ENCODE measurements around the gene PSMD4.
"Not testable (repeated sequence)": the region's sequence is repeated elsewhere in the genome, so short reads cannot be mapped to it uniquely, and the experiment has no call there.

DNA sequence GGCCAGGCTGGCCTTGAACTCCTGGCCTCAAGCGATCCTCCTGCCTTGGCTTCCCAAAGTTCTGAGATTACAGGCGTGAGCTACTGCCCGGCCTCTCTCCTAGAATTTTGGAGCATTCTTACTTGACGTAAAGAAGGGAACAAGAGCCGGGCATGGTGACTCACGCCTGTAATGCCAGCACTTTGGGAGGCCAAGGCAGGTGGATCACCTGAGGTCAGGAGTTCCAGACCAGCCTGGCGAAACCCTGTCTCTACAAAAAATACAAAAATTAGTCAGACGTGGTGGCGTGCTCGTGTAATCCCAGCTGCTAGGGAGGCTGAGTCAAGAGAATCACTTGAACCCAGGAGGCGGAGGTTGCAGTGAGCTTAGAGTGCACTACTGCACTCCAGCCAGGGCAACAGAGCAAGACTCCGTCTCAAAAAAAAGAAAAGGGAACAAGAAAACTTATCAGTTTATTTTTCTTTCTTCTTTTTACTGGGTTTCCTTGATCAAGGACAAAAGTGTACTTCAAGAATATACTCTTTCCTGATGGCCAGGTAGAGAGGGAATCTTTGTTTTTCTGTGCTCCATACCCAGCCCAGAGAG lies 49.1 kb upstream of the PSMD4 start:
- TF ChIP-seq, protein P1, sequence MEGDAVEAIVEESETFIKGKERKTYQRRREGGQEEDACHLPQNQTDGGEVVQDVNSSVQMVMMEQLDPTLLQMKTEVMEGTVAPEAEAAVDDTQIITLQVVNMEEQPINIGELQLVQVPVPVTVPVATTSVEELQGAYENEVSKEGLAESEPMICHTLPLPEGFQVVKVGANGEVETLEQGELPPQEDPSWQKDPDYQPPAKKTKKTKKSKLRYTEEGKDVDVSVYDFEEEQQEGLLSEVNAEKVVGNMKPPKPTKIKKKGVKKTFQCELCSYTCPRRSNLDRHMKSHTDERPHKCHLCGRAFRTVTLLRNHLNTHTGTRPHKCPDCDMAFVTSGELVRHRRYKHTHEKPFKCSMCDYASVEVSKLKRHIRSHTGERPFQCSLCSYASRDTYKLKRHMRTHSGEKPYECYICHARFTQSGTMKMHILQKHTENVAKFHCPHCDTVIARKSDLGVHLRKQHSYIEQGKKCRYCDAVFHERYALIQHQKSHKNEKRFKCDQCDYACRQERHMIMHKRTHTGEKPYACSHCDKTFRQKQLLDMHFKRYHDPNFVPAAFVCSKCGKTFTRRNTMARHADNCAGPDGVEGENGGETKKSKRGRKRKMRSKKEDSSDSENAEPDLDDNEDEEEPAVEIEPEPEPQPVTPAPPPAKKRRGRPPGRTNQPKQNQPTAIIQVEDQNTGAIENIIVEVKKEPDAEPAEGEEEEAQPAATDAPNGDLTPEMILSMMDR (tag by site-specific recombination; IDR thresholded peaks at IDR 0.05): not testable (repeated sequence)
- TF ChIP-seq ZNF394 (tag by site-specific recombination; IDR thresholded peaks at IDR 0.05; ENCODE audit: borderline replicate concordance): not testable (repeated sequence)
- TF ChIP-seq, protein P2, sequence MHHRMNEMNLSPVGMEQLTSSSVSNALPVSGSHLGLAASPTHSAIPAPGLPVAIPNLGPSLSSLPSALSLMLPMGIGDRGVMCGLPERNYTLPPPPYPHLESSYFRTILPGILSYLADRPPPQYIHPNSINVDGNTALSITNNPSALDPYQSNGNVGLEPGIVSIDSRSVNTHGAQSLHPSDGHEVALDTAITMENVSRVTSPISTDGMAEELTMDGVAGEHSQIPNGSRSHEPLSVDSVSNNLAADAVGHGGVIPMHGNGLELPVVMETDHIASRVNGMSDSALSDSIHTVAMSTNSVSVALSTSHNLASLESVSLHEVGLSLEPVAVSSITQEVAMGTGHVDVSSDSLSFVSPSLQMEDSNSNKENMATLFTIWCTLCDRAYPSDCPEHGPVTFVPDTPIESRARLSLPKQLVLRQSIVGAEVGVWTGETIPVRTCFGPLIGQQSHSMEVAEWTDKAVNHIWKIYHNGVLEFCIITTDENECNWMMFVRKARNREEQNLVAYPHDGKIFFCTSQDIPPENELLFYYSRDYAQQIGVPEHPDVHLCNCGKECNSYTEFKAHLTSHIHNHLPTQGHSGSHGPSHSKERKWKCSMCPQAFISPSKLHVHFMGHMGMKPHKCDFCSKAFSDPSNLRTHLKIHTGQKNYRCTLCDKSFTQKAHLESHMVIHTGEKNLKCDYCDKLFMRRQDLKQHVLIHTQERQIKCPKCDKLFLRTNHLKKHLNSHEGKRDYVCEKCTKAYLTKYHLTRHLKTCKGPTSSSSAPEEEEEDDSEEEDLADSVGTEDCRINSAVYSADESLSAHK (tag by site-specific recombination; IDR thresholded peaks at IDR 0.05): not testable (repeated sequence)

Data from HEK293 (cell line).